Bronchial epithelial cell (primary cell): ENCODE data around the gene PLOD2. TPM values are rescaled to one million over a fixed set of nuclear protein-coding genes. Genes with fewer than 3 reads are reported as not detected.

Experiments
- DNase-seq: peaks from one replicate; pipeline ENCODE4 v3.0.0-alpha.2; 2010; ENCODE audit warnings: low read depth
- FAIRE-seq: peaks from 2 replicates; lab custom pipeline; 2011; peaks lifted over from hg19 to GRCh38; lab: Jason Lieb, UNC
- H3K27me3 ChIP-seq: 2 replicates; pipeline ENCODE4 v1.5.1; 2011; ENCODE audit warnings: low read length; ENCODE audit not compliant: control insufficient read depth, insufficient read depth
- H3K36me3 ChIP-seq: 2 replicates; pipeline ENCODE4 v1.5.1; 2011; ENCODE audit warnings: low read length; ENCODE audit not compliant: control insufficient read depth, insufficient read depth
- H3K4me3 ChIP-seq: 2 replicates; pipeline ENCODE4 v1.5.1; 2011; ENCODE audit warnings: mild to moderate bottlenecking, low read depth, low read length, control low read depth
- total RNA-seq: library from RNA; depleted of rRNA; stranded (reverse); fragments of >200 nt; gene quantifications from 2 replicates; pipeline ENCODE4 v1.2.1, GENCODE V29; 2014
- TF ChIP-seq, protein P1 (sequence below): IDR thresholded peaks from 2 replicates; pipeline ENCODE4 v1.5.1; 2011; ENCODE audit warnings: mild to moderate bottlenecking, moderate library complexity, low read length, control low read depth, inconsistent platforms; ENCODE audit not compliant: insufficient read depth, severe bottlenecking

Gene PLOD2
- total RNA-seq, 1 donor from 2014 or later, result 36.6 TPM

DNA sequence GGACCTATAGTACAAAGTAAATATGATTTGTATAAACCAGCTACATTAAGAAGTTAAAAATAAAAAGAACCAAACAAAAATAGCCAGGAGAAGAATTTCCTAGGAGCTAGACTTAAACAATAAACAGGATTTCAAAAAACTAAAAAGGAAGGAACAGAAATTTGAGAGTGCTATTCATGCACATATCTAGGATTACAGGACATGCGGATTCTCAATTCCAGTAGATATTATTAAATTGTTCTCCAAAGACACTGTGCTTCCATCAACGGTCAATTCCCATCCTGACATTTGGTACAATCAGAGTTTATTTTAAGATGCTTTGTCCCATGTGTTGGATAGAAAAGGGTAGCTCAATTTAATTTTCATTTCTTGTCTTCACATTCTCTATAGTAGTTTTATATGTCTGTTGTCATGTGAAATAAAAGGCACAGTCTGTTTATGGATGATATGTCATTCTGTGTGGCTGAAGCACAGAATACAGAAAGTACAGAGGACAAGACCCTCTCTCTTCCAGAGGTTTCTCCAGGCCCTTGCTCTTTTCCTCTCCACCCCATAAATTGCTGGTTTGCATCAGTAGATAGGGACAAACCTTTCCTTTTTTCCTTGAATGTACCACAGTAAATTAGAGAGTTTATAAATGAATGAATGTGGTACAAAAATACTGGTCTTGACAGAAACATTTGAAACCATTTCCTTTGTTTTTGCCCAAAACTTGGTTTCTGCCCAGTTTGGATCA is 3.5 kb downstream of the PLOD2 start:
- DNase-seq (no peak), FAIRE-seq (no peak)
- no peak overlapping the region for H3K4me3 ChIP-seq
- H3K36me3 ChIP-seq, result no peaks in the 10 kb centered on the region
- H3K27me3 ChIP-seq, result no peaks in the 10 kb centered on the region
- TF ChIP-seq, protein P1, sequence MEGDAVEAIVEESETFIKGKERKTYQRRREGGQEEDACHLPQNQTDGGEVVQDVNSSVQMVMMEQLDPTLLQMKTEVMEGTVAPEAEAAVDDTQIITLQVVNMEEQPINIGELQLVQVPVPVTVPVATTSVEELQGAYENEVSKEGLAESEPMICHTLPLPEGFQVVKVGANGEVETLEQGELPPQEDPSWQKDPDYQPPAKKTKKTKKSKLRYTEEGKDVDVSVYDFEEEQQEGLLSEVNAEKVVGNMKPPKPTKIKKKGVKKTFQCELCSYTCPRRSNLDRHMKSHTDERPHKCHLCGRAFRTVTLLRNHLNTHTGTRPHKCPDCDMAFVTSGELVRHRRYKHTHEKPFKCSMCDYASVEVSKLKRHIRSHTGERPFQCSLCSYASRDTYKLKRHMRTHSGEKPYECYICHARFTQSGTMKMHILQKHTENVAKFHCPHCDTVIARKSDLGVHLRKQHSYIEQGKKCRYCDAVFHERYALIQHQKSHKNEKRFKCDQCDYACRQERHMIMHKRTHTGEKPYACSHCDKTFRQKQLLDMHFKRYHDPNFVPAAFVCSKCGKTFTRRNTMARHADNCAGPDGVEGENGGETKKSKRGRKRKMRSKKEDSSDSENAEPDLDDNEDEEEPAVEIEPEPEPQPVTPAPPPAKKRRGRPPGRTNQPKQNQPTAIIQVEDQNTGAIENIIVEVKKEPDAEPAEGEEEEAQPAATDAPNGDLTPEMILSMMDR, result no peak

DNA sequence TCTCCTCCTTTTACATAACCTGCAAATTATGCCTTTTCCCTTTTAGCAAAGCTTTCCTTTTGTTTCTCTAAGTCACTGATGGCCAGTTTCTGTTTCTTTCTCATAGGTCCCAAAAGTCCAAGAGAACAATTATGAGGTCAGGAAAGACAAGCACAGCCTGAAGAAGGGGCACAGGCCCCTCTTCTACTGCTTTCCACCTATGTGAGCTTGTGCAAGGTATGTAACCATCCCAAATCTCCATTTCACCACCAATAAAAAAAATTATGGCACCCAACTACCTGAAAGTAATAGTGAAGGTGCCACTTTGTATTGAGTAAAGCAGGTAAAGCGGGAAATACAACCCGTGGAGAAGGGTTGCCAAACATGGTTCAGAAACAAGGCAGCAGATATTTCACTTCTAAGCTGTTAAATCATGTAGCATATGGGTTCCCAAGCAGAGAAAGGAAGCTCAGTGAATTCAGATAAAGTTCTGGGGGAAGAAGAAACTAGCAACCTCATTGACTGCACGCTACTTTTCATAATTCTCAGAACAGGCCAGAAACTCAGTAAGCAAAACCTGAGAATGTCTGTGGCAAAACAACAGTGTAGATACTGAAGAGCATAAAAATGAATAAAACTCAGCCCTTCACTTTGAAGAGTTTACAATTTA is 4.2 kb downstream of the PLOD2 start:
- Histone ChIP-seq H3K27me3 (no peaks in the 10 kb centered on the region), H3K36me3 (no peaks in the 10 kb centered on the region), H3K4me3 (no peak overlapping the region)
- FAIRE-seq (no peak), DNase-seq (peak; percentile 46)
- TF ChIP-seq, protein P1, result no peak

DNA sequence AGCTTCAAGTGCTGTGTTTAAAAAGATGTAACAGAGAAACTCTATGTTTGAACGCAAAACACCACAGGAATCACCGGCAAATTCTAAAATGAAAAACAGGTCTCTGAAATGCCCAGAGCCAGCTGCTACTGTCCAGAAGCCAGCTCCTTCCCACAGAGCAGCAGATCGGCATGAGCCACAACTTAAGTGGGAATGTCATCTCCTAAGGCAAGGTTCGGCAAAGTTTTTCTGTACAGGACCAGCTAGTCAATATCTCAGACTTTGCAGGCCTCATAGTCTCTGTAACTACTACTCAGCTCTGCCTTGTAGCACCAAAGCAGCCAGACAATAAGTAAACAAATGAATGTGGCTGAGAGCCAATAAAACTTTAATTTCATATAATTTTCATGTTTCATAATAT is 4.9 kb downstream of the PLOD2 start:
- FAIRE-seq, result no peak
- Histone ChIP-seq H3K36me3 (no peaks in the 10 kb centered on the region), H3K4me3 (no peak overlapping the region), H3K27me3 (no peaks in the 10 kb centered on the region)
- DNase-seq, result no peak
- TF ChIP-seq, protein P1, result no peak

DNA sequence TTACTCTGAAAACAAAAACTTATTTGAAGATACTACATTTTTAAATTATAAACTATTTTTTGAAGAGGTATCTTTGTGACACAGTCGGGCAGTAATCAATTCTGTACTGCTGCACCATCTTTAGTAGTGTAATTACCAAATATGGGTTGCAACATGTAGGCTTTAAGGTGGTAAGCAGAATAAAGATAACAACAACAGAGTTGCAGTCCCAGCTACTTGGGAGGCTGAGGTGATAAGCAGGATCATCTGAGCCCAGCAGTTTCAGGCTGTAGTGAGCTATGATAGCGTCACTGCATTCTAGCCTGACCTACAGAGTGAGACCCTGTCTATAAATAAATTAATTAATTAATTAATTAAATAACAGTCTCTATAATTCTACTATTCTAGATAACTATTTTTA is 6.0 kb downstream of the PLOD2 start:
- Histone ChIP-seq H3K4me3 (no peak overlapping the region), H3K27me3 (no peaks in the 10 kb centered on the region), H3K36me3 (no peaks in the 10 kb centered on the region)
- DNase-seq (no peak), FAIRE-seq (no peak)
- TF ChIP-seq, protein P1, result no peak

GRCh38 chr3:146154316-146154715 is 6.7 kb downstream of the PLOD2 start:
- FAIRE-seq, result no peak
- H3K4me3 ChIP-seq, result no peak overlapping the region
- H3K36me3 ChIP-seq, result no peaks in the 10 kb centered on the region
- TF ChIP-seq, protein P1, result no peak
- H3K27me3 ChIP-seq, result no peaks in the 10 kb centered on the region
- DNase-seq, result no peak
